ENCODE measurements around the gene NAT9. TPM values are rescaled to one million over a fixed set of nuclear protein-coding genes. Genes with fewer than 3 reads are reported as not detected.

NAT9 gene
- total RNA-seq, 4 donors from 2014 or later: 23.1 to 85.0 (median 37.4) TPM

- DNase-seq: peak in 1 of 3 donors; percentile 44
- no peak overlapping the region for H3K4me3 ChIP-seq
- peaks cover 0 to 1% of the 10 kb centered on the region in 2 donors for H3K27me3 ChIP-seq
- no peaks in the 10 kb centered on the region for H3K9me3 ChIP-seq
- H3K36me3 ChIP-seq: no peaks in the 10 kb centered on the region
- peak overlapping the region in 3 of 4 donors; percentile 28 to 82 (median 53) for H3K27ac ChIP-seq
- no peak for TF ChIP-seq CTCF (IDR thresholded peaks at IDR 0.05)
- no peak for TF ChIP-seq POLR2A (IDR thresholded peaks at IDR 0.05)
- H3K4me1 ChIP-seq: peaks cover 0 to 55% (median 44%) of the 10 kb centered on the region in 4 donors
Measured at GRCh38 chr17:74742978-74743545, 33.1 kb downstream of the NAT9 start.

- peak; percentile 55 to 90 (median 87) for DNase-seq
- Histone ChIP-seq H3K4me3 (no peak overlapping the region), H3K27ac (peak overlapping the region in 3 of 4 donors; percentile 53 to 82 (median 57)), H3K4me1 (peaks cover 0 to 59% (median 45%) of the 10 kb centered on the region in 4 donors), H3K27me3 (peaks cover 0 to 6% of the 10 kb centered on the region in 2 donors), H3K9me3 (no peaks in the 10 kb centered on the region), H3K36me3 (no peaks in the 10 kb centered on the region)
- TF ChIP-seq POLR2A (IDR thresholded peaks at IDR 0.05) (no peak), CTCF (IDR thresholded peaks at IDR 0.05) (no peak)
Measured at GRCh38 chr17:74742153-74742515, 34.0 kb downstream of the NAT9 start.

- DNase-seq: peak in 1 of 3 donors; percentile 43
- H3K9me3 ChIP-seq: no peaks in the 10 kb centered on the region
- TF ChIP-seq CTCF (IDR thresholded peaks at IDR 0.05) (no peak), POLR2A (IDR thresholded peaks at IDR 0.05) (no peak)
- H3K4me1 ChIP-seq: peaks cover 3 to 59% (median 44%) of the 10 kb centered on the region in 4 donors
- peaks cover 0 to 6% of the 10 kb centered on the region in 2 donors for H3K27me3 ChIP-seq
- H3K27ac ChIP-seq: peak overlapping the region in 1 of 4 donors; percentile 82
- H3K4me3 ChIP-seq: no peak overlapping the region
- no peaks in the 10 kb centered on the region for H3K36me3 ChIP-seq
Measured at GRCh38 chr17:74740641-74741387, 35.3 kb downstream of the NAT9 start.

GRCh38 chr17:74740173-74740572, 36.0 kb downstream of the NAT9 start:
- Histone ChIP-seq H3K36me3 (no peaks in the 10 kb centered on the region), H3K27me3 (peaks cover 0 to 6% of the 10 kb centered on the region in 2 donors), H3K4me3 (no peak overlapping the region), H3K27ac (peak overlapping the region in 1 of 4 donors; percentile 82), H3K9me3 (no peaks in the 10 kb centered on the region), H3K4me1 (peaks cover 3 to 55% (median 41%) of the 10 kb centered on the region in 4 donors)
- TF ChIP-seq POLR2A (IDR thresholded peaks at IDR 0.05): no peak
- no peak for TF ChIP-seq CTCF (IDR thresholded peaks at IDR 0.05)
- DNase-seq: no peak

GRCh38 chr17:74739227-74739831, 36.8 kb downstream of the NAT9 start:
- TF ChIP-seq POLR2A (IDR thresholded peaks at IDR 0.05): no peak
- no peak for TF ChIP-seq CTCF (IDR thresholded peaks at IDR 0.05)
- peak overlapping the region in 2 of 4 donors; percentile 75 to 82 for H3K27ac ChIP-seq
- H3K4me1 ChIP-seq: peaks cover 3 to 51% (median 35%) of the 10 kb centered on the region in 4 donors
- no peaks in the 10 kb centered on the region for H3K9me3 ChIP-seq
- H3K27me3 ChIP-seq: peaks cover 0 to 6% of the 10 kb centered on the region in 2 donors
- H3K36me3 ChIP-seq: no peaks in the 10 kb centered on the region
- DNase-seq: peak in 2 of 3 donors; percentile 36 to 45
- no peak overlapping the region for H3K4me3 ChIP-seq
